ENCODE data around the gene CHI3L1. TPM values are rescaled to one million over a fixed set of nuclear protein-coding genes. Genes with fewer than 3 reads are reported as not detected.

The CHI3L1 gene
- total RNA-seq, 2 experiments from 2014 or later: not detected

- CTCF ChIA-PET: no interaction called here
These were observed 1.4 kb downstream of the CHI3L1 start for GRCh38 chr1:203185061-203185461.

GRCh38 chr1:203184467-203184866, 2.0 kb downstream of the CHI3L1 start:
- CTCF ChIA-PET: no interaction called here
- POLR2A ChIA-PET: no interaction called here

More at GRCh38 chr1:203185061-203185461, 1.4 kb downstream of the CHI3L1 start:
- POLR2A ChIA-PET: no interaction called here

GRCh38 chr1:203183828-203184227, 2.7 kb downstream of the CHI3L1 start:
- ChIA-PET POLR2A (no interaction called here), CTCF (no interaction called here)

- ChIA-PET POLR2A (no interaction called here), CTCF (interaction anchor here (1.5 kb wide), 1 partner anchor 10 kb away, joined by 5 read pairs; no protein-coding TSS in a partner anchor)
These were observed 4.0 kb downstream of the CHI3L1 start for GRCh38 chr1:203182387-203182953.

- CTCF ChIA-PET: interaction anchor here (1.5 kb wide), 1 partner anchor 9 kb away, joined by 5 read pairs; no protein-coding TSS in a partner anchor
- POLR2A ChIA-PET: no interaction called here
These were observed 4.7 kb downstream of the CHI3L1 start for GRCh38 chr1:203181586-203182386.

GRCh38 chr1:203180611-203181330, 5.7 kb downstream of the CHI3L1 start:
- ChIA-PET POLR2A (no interaction called here), CTCF (no interaction called here)

- ChIA-PET CTCF (no interaction called here), POLR2A (no interaction called here)
These were observed 6.9 kb downstream of the CHI3L1 start for GRCh38 chr1:203179667-203180005.

GRCh38 chr1:203178821-203179666, 7.5 kb downstream of the CHI3L1 start:
- CTCF ChIA-PET: no interaction called here
- POLR2A ChIA-PET: no interaction called here

GRCh38 chr1:203178083-203178482, 8.4 kb downstream of the CHI3L1 start:
- ChIA-PET POLR2A (no interaction called here), CTCF (no interaction called here)

GRCh38 chr1:203177470-203178039, 8.9 kb downstream of the CHI3L1 start:
- ChIA-PET CTCF (no interaction called here), POLR2A (no interaction called here)

GRCh38 chr1:203177036-203177405, 9.5 kb downstream of the CHI3L1 start:
- POLR2A ChIA-PET: no interaction called here
- CTCF ChIA-PET: no interaction called here

GRCh38 chr1:203176273-203177035, 10.1 kb downstream of the CHI3L1 start:
- CTCF ChIA-PET: interaction anchor here (0.6 to 1.6 kb wide), 2 partner anchors 130 to 137 kb away, joined by 3 to 4 read pairs; no protein-coding TSS in a partner anchor
- POLR2A ChIA-PET: no interaction called here

GRCh38 chr1:203175827-203176241, 10.7 kb downstream of the CHI3L1 start:
- CTCF ChIA-PET: interaction anchor here (1.6 kb wide), 1 partner anchor 136 kb away, joined by 3 read pairs; no protein-coding TSS in a partner anchor

GRCh38 chr1:203175237-203175826, 11.2 kb downstream of the CHI3L1 start, which contains the start of gene MYBPH:
TSS of gene MYBPH (minus strand) at chr1:203175826. CDS start at chr1:203175755, 71 bp downstream.
- POLR2A ChIA-PET: interaction anchor here (0.7 kb wide), 1 partner anchor 62 kb away, joined by 3 read pairs; no protein-coding TSS in a partner anchor
- CTCF ChIA-PET: interaction anchor here (1.6 kb wide), 1 partner anchor 136 kb away, joined by 3 read pairs; no protein-coding TSS in a partner anchor

More at GRCh38 chr1:203175827-203176241, 10.7 kb downstream of the CHI3L1 start:
- POLR2A ChIA-PET: no interaction called here

- ChIA-PET POLR2A (interaction anchor here (0.7 kb wide), 1 partner anchor 61 kb away, joined by 3 read pairs; no protein-coding TSS in a partner anchor), CTCF (no interaction called here)
These were observed 12.0 kb downstream of the CHI3L1 start for GRCh38 chr1:203174324-203174985.

GRCh38 chr1:203173566-203173965, 12.9 kb downstream of the CHI3L1 start:
- ChIA-PET CTCF (interaction anchor here (0.9 to 1.4 kb wide), 3 partner anchors 8 to 89 kb away, joined by 3 to 5 read pairs (median 4); no protein-coding TSS in a partner anchor), POLR2A (no interaction called here)

GRCh38 chr1:203173011-203173555, 13.4 kb downstream of the CHI3L1 start:
- ChIA-PET POLR2A (no interaction called here), CTCF (interaction anchor here (0.9 to 2.4 kb wide), 7 partner anchors 9 to 132 kb away, joined by 3 to 10 read pairs (median 4); no protein-coding TSS in a partner anchor)
